SK-N-SH treated with all-trans-retinoic acid at 6 μM for 48 hours (cell line): ENCODE results near the gene TMEM131L.

ENCODE experiments used
- ATAC-seq: fragments of 200-7000 bp; cut with Tn5 transposase; 3 replicates; pipeline ENCODE4 v1.9.1; 2020; ENCODE audit warnings: mild to moderate bottlenecking, moderate library complexity
- ARNTL ChIP-seq: fragments of 450-650 bp; formaldehyde crosslinking; IDR thresholded peaks from 2 replicates; pipeline ENCODE4 v1.5.0; 2020; ENCODE audit warnings: low read depth, mild to moderate bottlenecking, moderate library complexity, borderline replicate concordance
- BACH2 ChIP-seq: fragments of 250-450 bp; sonication (Bioruptor Pico); IDR thresholded peaks from 2 replicates; pipeline ENCODE4 v1.9.0; 2021; ENCODE audit warnings: mild to moderate bottlenecking, borderline replicate concordance
- CSDC2 ChIP-seq: fragments of 250-450 bp; sonication (Bioruptor Pico); IDR thresholded peaks from 2 replicates; pipeline ENCODE4 v1.5.0; 2020; ENCODE audit warnings: mild to moderate bottlenecking, moderate library complexity
- CSRNP3 ChIP-seq: fragments of 250-450 bp; sonication (Bioruptor Pico); IDR thresholded peaks from 2 replicates; pipeline ENCODE4 v1.5.1; 2021; ENCODE audit warnings: mild to moderate bottlenecking, moderate library complexity
- ESRRG ChIP-seq: fragments of 250-450 bp; sonication (Bioruptor Pico); IDR thresholded peaks from 2 replicates; pipeline ENCODE4 v1.6.1; 2021; ENCODE audit warnings: mild to moderate bottlenecking
- GLIS3 ChIP-seq: fragments of 250-450 bp; sonication (Bioruptor Pico); IDR thresholded peaks from 2 replicates; pipeline ENCODE4 v1.5.0; 2020; ENCODE audit warnings: mild to moderate bottlenecking, moderate library complexity
- ISL1 ChIP-seq: fragments of 250-450 bp; sonication (Bioruptor Pico); IDR thresholded peaks from 2 replicates; pipeline ENCODE4 v2.1.2; 2022; ENCODE audit warnings: mild to moderate bottlenecking, moderate library complexity
- OSR1 ChIP-seq: fragments of 250-450 bp; sonication (Bioruptor Pico); IDR thresholded peaks from 2 replicates; pipeline ENCODE4 v1.8.0; 2022; ENCODE audit warnings: moderate library complexity, mild to moderate bottlenecking, inconsistent platforms
- PATZ1 ChIP-seq: fragments of 250-450 bp; sonication (Bioruptor Pico); IDR thresholded peaks from 2 replicates; pipeline ENCODE4 v1.8.0; 2020; ENCODE audit warnings: mild to moderate bottlenecking, moderate library complexity, borderline replicate concordance
- POU6F1 ChIP-seq: fragments of 250-450 bp; sonication (Bioruptor Pico); IDR thresholded peaks from 2 replicates; pipeline ENCODE4 v1.8.0; 2021; ENCODE audit warnings: low read depth, mild to moderate bottlenecking, moderate library complexity, borderline replicate concordance
- PPARA ChIP-seq: fragments of 250-450 bp; sonication (Bioruptor Pico); IDR thresholded peaks from 2 replicates; pipeline ENCODE4 v1.5.0; 2020; ENCODE audit warnings: mild to moderate bottlenecking, borderline replicate concordance
- RARB ChIP-seq: fragments of 250-450 bp; sonication (Bioruptor Pico); IDR thresholded peaks from 2 replicates; pipeline ENCODE4 v1.8.0; 2021; ENCODE audit warnings: mild to moderate bottlenecking, moderate library complexity
- SNAI2 ChIP-seq: fragments of 250-450 bp; sonication (Bioruptor Pico); IDR thresholded peaks from 2 replicates; pipeline ENCODE4 v1.5.0; 2020; ENCODE audit warnings: mild to moderate bottlenecking, moderate library complexity
- TCF4 ChIP-seq: fragments of 250-450 bp; sonication (Bioruptor Pico); IDR thresholded peaks from 2 replicates; pipeline ENCODE4 v1.8.0; 2021; ENCODE audit warnings: mild to moderate bottlenecking, moderate library complexity, borderline replicate concordance
- TOX ChIP-seq: fragments of 250-450 bp; sonication (Bioruptor Pico); IDR thresholded peaks from 2 replicates; pipeline ENCODE4 v1.8.0; 2021; ENCODE audit warnings: mild to moderate bottlenecking, moderate library complexity, borderline replicate concordance
- TSHZ2 ChIP-seq: fragments of 250-450 bp; sonication (Bioruptor Pico); IDR thresholded peaks from 2 replicates; pipeline ENCODE4 v1.5.0; 2020; ENCODE audit warnings: mild to moderate bottlenecking, moderate library complexity
- ZC3H10 ChIP-seq: fragments of 250-450 bp; sonication (Bioruptor Pico); IDR thresholded peaks from 2 replicates; pipeline ENCODE4 v1.5.1; 2021; ENCODE audit warnings: mild to moderate bottlenecking, moderate library complexity
- ZFP30 ChIP-seq: fragments of 450-650 bp; formaldehyde crosslinking; IDR thresholded peaks from 2 replicates; pipeline ENCODE4 v1.5.0; 2022; ENCODE audit warnings: mild to moderate bottlenecking, moderate library complexity
- ZNF565 ChIP-seq: fragments of 450-650 bp; formaldehyde crosslinking; conservative IDR thresholded peaks from 2 replicates; pipeline ENCODE4 v1.5.0; 2020; ENCODE audit warnings: low read depth, mild to moderate bottlenecking, moderate library complexity
- ZNF70 ChIP-seq: fragments of 450-650 bp; formaldehyde crosslinking; IDR thresholded peaks from 2 replicates; pipeline ENCODE4 v1.5.0; 2020; ENCODE audit warnings: mild to moderate bottlenecking, moderate library complexity

TMEM131L gene

GRCh38 chr4:153592064-153592463 is 125.9 kb downstream of the TMEM131L start:
- TF ChIP-seq ZNF70 (CRISPR knock-in tag) (no peak), ZC3H10 (CRISPR knock-in tag) (no peak), RARB (CRISPR knock-in tag) (no peak), TOX (no peak), ARNTL (no peak), PPARA (CRISPR knock-in tag) (no peak), TCF4 (no peak), SNAI2 (CRISPR knock-in tag) (no peak), BACH2 (CRISPR knock-in tag) (no peak), TSHZ2 (no peak), CSRNP3 (CRISPR knock-in tag) (no peak), ZNF565 (CRISPR knock-in tag) (no peak), ZFP30 (CRISPR knock-in tag) (no peak), ISL1 (CRISPR knock-in tag) (no peak), PATZ1 (CRISPR knock-in tag) (no peak), OSR1 (no peak), ESRRG (no peak), POU6F1 (CRISPR knock-in tag) (no peak), GLIS3 (CRISPR knock-in tag) (no peak)
- TF ChIP-seq, all 23 proteins: peak for 0
- ATAC-seq, result no peak

- ATAC-seq, result no peak
- no peak for TF ChIP-seq POU6F1 (CRISPR knock-in tag)
- TF ChIP-seq CSDC2 (CRISPR knock-in tag), result no peak
- no peak for TF ChIP-seq RARB (CRISPR knock-in tag)
- TF ChIP-seq ISL1 (CRISPR knock-in tag), result no peak
- TF ChIP-seq TCF4, result no peak
- no peak for TF ChIP-seq ZC3H10 (CRISPR knock-in tag)
These were observed 127.0 kb downstream of the TMEM131L start for GRCh38 chr4:153593161-153593560.

- ATAC-seq, result peak; percentile 56; the same call in 2 of the 3 replicates
- TF ChIP-seq TCF4, result no peak
- TF ChIP-seq TOX, result no peak
- no peak for TF ChIP-seq CSDC2 (CRISPR knock-in tag)
- TF ChIP-seq ISL1 (CRISPR knock-in tag), result no peak
- no peak for TF ChIP-seq ZC3H10 (CRISPR knock-in tag)
- TF ChIP-seq ARNTL, result no peak
These were observed 128.1 kb downstream of the TMEM131L start for GRCh38 chr4:153594210-153594609.
